ENCODE data around the gene KLHL22.
A peak's percentile ranks its signal among the peaks of the same experiment; 100 is the strongest.

The KLHL22 gene

GRCh38 chr22:20429254-20430100, 66.1 kb downstream of the KLHL22 start:
- DNase-seq (ENCODE audit: low read depth): no peak
- TF ChIP-seq, protein P1, sequence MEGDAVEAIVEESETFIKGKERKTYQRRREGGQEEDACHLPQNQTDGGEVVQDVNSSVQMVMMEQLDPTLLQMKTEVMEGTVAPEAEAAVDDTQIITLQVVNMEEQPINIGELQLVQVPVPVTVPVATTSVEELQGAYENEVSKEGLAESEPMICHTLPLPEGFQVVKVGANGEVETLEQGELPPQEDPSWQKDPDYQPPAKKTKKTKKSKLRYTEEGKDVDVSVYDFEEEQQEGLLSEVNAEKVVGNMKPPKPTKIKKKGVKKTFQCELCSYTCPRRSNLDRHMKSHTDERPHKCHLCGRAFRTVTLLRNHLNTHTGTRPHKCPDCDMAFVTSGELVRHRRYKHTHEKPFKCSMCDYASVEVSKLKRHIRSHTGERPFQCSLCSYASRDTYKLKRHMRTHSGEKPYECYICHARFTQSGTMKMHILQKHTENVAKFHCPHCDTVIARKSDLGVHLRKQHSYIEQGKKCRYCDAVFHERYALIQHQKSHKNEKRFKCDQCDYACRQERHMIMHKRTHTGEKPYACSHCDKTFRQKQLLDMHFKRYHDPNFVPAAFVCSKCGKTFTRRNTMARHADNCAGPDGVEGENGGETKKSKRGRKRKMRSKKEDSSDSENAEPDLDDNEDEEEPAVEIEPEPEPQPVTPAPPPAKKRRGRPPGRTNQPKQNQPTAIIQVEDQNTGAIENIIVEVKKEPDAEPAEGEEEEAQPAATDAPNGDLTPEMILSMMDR (IDR thresholded peaks at IDR 0.05; ENCODE audit: low read depth, low read length, missing control alignments): no peak

GRCh38 chr22:20428496-20429253, 66.9 kb downstream of the KLHL22 start:
- TF ChIP-seq, protein P1 (IDR thresholded peaks at IDR 0.05; ENCODE audit: low read depth, low read length, missing control alignments): no peak
- peak overlapping the region; percentile 59 for H3K4me3 ChIP-seq (ENCODE audit: low read depth, low read length)
- no peak for DNase-seq (ENCODE audit: low read depth)

More at GRCh38 chr22:20429254-20430100, 66.1 kb downstream of the KLHL22 start:
- H3K4me3 ChIP-seq (ENCODE audit: low read depth, low read length): peak overlapping the region; percentile 59

- DNase-seq (ENCODE audit: low read depth): no peak
- no peak overlapping the region for H3K4me3 ChIP-seq (ENCODE audit: low read depth, low read length)
- TF ChIP-seq, protein P1 (IDR thresholded peaks at IDR 0.05; ENCODE audit: low read depth, low read length, missing control alignments): no peak
Observed at GRCh38 chr22:20427945-20428417, 67.6 kb downstream of the KLHL22 start.

- TF ChIP-seq, protein P1 (IDR thresholded peaks at IDR 0.05; ENCODE audit: low read depth, low read length, missing control alignments): no peak
- no peak overlapping the region for H3K4me3 ChIP-seq (ENCODE audit: low read depth, low read length)
- no peak for DNase-seq (ENCODE audit: low read depth)
Observed at GRCh38 chr22:20427104-20427944, 68.3 kb downstream of the KLHL22 start.

DNA sequence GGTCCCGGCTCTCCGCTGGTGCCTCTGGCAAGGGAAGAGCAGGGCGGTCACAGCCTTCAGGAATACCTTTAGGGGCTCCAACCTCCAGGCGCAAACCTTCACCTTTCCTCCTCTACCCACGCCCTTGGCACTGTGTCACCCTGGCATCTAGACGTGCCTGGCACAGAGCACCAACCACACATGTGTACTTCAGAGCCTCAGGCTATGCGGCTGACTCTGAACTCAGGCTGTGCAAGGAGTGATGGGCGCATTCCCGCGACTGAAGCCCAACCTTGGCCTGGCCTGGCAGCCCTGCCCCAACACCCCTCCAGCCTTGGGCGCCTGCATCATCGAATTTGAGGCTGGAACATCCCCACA, 69.4 kb downstream of the KLHL22 start:
- TF ChIP-seq, protein P1 (IDR thresholded peaks at IDR 0.05; ENCODE audit: low read depth, low read length, missing control alignments): no peak
- DNase-seq (ENCODE audit: low read depth): no peak
- H3K4me3 ChIP-seq (ENCODE audit: low read depth, low read length): no peak overlapping the region

- TF ChIP-seq, protein P1 (IDR thresholded peaks at IDR 0.05; ENCODE audit: low read depth, low read length, missing control alignments): no peak
- DNase-seq (ENCODE audit: low read depth): no peak
- no peak overlapping the region for H3K4me3 ChIP-seq (ENCODE audit: low read depth, low read length)
Observed at GRCh38 chr22:20425566-20426258, 69.9 kb downstream of the KLHL22 start.
